ENCODE data around the gene TOM1. TPM values are rescaled to one million over a fixed set of nuclear protein-coding genes. Genes with fewer than 3 reads are reported as not detected.

TOM1 gene
- total and polyA plus RNA-seq, 9 donors = 16.9 to 48.9 (median 39.1) TPM

DNA sequence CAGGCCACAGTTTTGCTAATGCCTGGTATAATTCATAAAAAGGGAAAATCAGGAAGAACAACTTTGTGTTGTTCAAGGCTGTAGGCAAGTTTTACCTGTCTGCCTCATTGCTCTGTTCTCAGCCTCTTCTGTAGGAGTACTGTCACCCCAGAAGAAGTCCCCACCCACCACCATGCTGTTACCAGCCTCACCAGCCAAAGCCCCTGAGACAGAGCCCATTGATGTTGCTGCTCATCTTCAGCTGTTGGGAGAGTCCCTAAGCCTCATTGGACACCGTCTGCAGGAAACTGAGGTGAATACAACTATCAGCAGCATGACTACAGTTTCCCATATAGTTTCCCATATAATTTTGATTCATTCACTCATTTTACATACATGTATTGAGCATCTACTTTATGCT, 11.6 kb upstream of the TOM1 start:
- H3K4me3 ChIP-seq = no peak overlapping the region
- no peak for DNase-seq
- WGBS, 3 donors = 95 to 98% (median 96%) methylated on average over 1 of the region's 1 CpG
- no peak overlapping the region for H3K27ac ChIP-seq
- H3K36me3 ChIP-seq = no peaks in the 10 kb centered on the region
- H3K9me3 ChIP-seq = no peaks in the 10 kb centered on the region
- H3K27me3 ChIP-seq = no peaks in the 10 kb centered on the region
- H3K4me1 ChIP-seq (ENCODE audit: insufficient read depth) = no peaks in the 10 kb centered on the region
- intact Hi-C loops (cut with DNase I) = no loop called here
- TF ChIP-seq EP300 (IDR thresholded peaks at IDR 0.05) (no peak), CTCF (IDR thresholded peaks at IDR 0.05) (no peak), POLR2A (IDR thresholded peaks at IDR 0.05) (no peak)

- 93 to 98% (median 93%) methylated on average over 3 of the region's 3 CpGs for WGBS, 3 donors
- no peaks in the 10 kb centered on the region for H3K36me3 ChIP-seq
- H3K27ac ChIP-seq = no peak overlapping the region
Observed at GRCh38 chr22:35292786-35293185, 6.9 kb upstream of the TOM1 start.

DNA sequence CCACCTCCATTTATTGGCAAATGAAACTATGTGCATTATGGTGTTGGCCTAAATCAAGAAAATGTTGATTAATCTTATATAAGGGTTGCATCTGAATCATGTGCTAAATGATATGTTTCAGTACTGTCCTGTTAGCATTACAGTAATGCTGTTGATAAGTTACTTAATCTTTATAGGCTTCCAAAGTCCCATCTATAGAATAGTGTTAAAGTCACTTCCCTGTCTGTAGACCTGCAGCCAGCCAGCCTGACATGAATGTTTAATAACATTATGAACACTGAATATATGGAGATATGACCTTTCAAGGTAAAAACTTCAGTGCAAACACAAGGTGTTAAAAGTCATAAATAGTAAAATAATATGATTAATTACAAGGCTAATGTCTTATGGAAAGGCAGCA, 3.6 kb upstream of the TOM1 start:
- Histone ChIP-seq H3K9me3 (no peaks in the 10 kb centered on the region), H3K27ac (no peak overlapping the region), H3K27me3 (no peaks in the 10 kb centered on the region), H3K4me3 (no peak overlapping the region), H3K4me1 (ENCODE audit: insufficient read depth) (no peaks in the 10 kb centered on the region), H3K36me3 (no peaks in the 10 kb centered on the region)
- TF ChIP-seq CTCF (IDR thresholded peaks at IDR 0.05) (no peak), EP300 (IDR thresholded peaks at IDR 0.05) (no peak), POLR2A (IDR thresholded peaks at IDR 0.05) (no peak)
- intact Hi-C loops (cut with DNase I) = loop anchor here in 1 of 4 donors (10.0 kb wide), 1 partner anchor 1381 kb away; no protein-coding TSS in a partner anchor
- no peak for DNase-seq

More at GRCh38 chr22:35292786-35293185, 6.9 kb upstream of the TOM1 start:
- Histone ChIP-seq H3K4me1 (ENCODE audit: insufficient read depth) (no peaks in the 10 kb centered on the region), H3K9me3 (no peaks in the 10 kb centered on the region), H3K4me3 (no peak overlapping the region), H3K27me3 (no peaks in the 10 kb centered on the region)
- DNase-seq = no peak
- TF ChIP-seq POLR2A (IDR thresholded peaks at IDR 0.05) (no peak), CTCF (IDR thresholded peaks at IDR 0.05) (no peak), EP300 (IDR thresholded peaks at IDR 0.05) (no peak)
- intact Hi-C loops (cut with DNase I) = loop anchor here in 1 of 4 donors (10.0 kb wide), 1 partner anchor 1378 kb away; no protein-coding TSS in a partner anchor

DNA sequence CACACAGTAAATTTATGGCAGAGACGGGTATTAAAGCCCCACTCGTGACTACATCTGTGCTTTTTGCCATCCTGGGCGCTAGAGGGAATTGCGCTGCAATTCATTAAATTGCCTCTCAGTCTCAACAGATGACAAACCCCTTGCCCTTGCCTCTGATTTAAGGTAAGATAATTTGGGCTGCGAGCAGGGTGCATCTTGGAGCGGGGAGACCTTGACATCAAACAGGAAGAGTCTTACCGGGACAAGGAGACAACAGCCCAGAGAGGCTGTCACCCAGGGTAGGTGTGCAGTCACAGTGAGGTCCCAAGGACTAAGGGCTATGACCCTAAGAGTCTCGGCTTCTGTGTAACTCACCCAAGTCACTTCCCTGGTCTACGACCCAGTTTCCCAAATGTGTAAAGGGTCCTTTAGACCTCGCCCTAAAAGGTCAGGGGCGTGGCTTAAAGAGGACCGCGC, 449 bp upstream of the TOM1 start:
- H3K4me1 ChIP-seq (ENCODE audit: insufficient read depth) = no peaks in the 10 kb centered on the region
- no peaks in the 10 kb centered on the region for H3K36me3 ChIP-seq
- no peak for TF ChIP-seq POLR2A (IDR thresholded peaks at IDR 0.05)
- no peak for TF ChIP-seq CTCF (IDR thresholded peaks at IDR 0.05)
- H3K4me3 ChIP-seq = peak overlapping the region; percentile 95
- no peak for DNase-seq
- WGBS, 3 donors = 10 to 12% (median 10%) methylated on average over 13 of the region's 13 CpGs
- peak overlapping the region; percentile 80 to 87 for H3K27ac ChIP-seq
- H3K9me3 ChIP-seq = no peaks in the 10 kb centered on the region
- H3K27me3 ChIP-seq = no peaks in the 10 kb centered on the region
- intact Hi-C loops (cut with DNase I) = loop anchor here in 1 of 4 donors (10.0 kb wide), 1 partner anchor 1384 kb away; no protein-coding TSS in a partner anchor

Data from ovary (tissue), 9 donors.